Measurements from ENCODE around the gene RAMP1. TPM values are rescaled to one million over a fixed set of nuclear protein-coding genes. Genes with fewer than 3 reads are reported as not detected.

The RAMP1 gene
- total and polyA plus RNA-seq, 4 donors, result 3.1 to 129 (median 23.5) TPM

- Histone ChIP-seq H3K9me3 (ENCODE audit: control insufficient read depth in 4 of 4, low read length in 3 of 4) (no peaks in the 10 kb centered on the region), H3K9ac (ENCODE audit: low read depth in 1 of 2, low read length in 2 of 2) (no peak overlapping the region), H3K4me3 (ENCODE audit: low read depth in 1 of 3, low read length in 3 of 3) (no peak overlapping the region), H3K27ac (ENCODE audit: low read depth in 1 of 2, low read length in 2 of 2) (no peak overlapping the region), H3K27me3 (ENCODE audit: control insufficient read depth in 4 of 4, insufficient read depth in 4 of 4, low read length in 3 of 4) (no peaks in the 10 kb centered on the region), H3K36me3 (ENCODE audit: control insufficient read depth in 4 of 4, insufficient read depth in 3 of 4, low read depth in 1 of 4, low read length in 3 of 4) (no peaks in the 10 kb centered on the region), H3K4me1 (ENCODE audit: control insufficient read depth in 4 of 4, insufficient read depth in 4 of 4, low read length in 3 of 4) (peaks cover 0 to 17% (median 7%) of the 10 kb centered on the region in 4 donors)
- TF ChIP-seq FOXA1 (IDR thresholded peaks at IDR 0.05) (no peak), FOXA2 (IDR thresholded peaks at IDR 0.05) (no peak)
- 95% methylated on average over 7 of the region's 7 CpGs for WGBS
- no peak for DNase-seq (ENCODE audit: low spot score)
Observed at GRCh38 chr2:237896507-237896892, 37.1 kb downstream of the RAMP1 start.

DNA sequence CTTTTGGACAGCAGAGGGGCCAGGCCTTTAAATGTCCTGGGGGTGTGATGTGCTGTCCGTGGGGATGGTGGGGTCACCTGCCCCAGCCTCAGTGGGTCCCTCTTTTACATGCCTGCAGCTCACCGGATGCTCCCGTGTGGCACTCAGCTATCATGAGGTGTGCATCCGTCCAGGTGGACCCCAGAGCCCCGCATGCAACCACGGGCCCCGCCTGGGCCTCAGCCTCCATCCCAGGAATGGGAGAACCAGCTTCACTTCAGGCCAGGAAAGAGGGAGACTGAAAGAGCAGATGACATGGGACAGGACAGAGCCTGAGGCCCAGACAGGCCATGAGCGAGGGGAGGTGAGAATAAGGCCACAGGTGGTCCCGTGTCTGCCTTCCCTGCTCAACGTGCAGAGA, 37.5 kb downstream of the RAMP1 start:
- Histone ChIP-seq H3K4me3 (ENCODE audit: low read depth in 1 of 3, low read length in 3 of 3) (no peak overlapping the region), H3K27ac (ENCODE audit: low read depth in 1 of 2, low read length in 2 of 2) (no peak overlapping the region), H3K9ac (ENCODE audit: low read depth in 1 of 2, low read length in 2 of 2) (no peak overlapping the region), H3K9me3 (ENCODE audit: control insufficient read depth in 4 of 4, low read length in 3 of 4) (no peaks in the 10 kb centered on the region), H3K4me1 (ENCODE audit: control insufficient read depth in 4 of 4, insufficient read depth in 4 of 4, low read length in 3 of 4) (peaks cover 0 to 17% (median 7%) of the 10 kb centered on the region in 4 donors), H3K27me3 (ENCODE audit: control insufficient read depth in 4 of 4, insufficient read depth in 4 of 4, low read length in 3 of 4) (no peaks in the 10 kb centered on the region), H3K36me3 (ENCODE audit: control insufficient read depth in 4 of 4, insufficient read depth in 3 of 4, low read depth in 1 of 4, low read length in 3 of 4) (no peaks in the 10 kb centered on the region)
- TF ChIP-seq MAX (IDR thresholded peaks at IDR 0.05) (no peak), CTCF (IDR thresholded peaks at IDR 0.05; ENCODE audit: low read depth, low read length, missing input control) (no peak), JUND (IDR thresholded peaks at IDR 0.05) (no peak), NR2F2 (IDR thresholded peaks at IDR 0.05) (no peak), FOXA1 (IDR thresholded peaks at IDR 0.05) (no peak), REST (IDR thresholded peaks at IDR 0.05) (no peak)
- no peak for DNase-seq (ENCODE audit: low spot score)
- 97% methylated on average over 10 of the region's 10 CpGs for WGBS

- WGBS, result 92% methylated on average over 1 of the region's 1 CpG
- no peak overlapping the region for H3K9ac ChIP-seq (ENCODE audit: low read depth in 1 of 2, low read length in 2 of 2)
- peak overlapping the region in 1 of 2 donors; percentile 3 for H3K27ac ChIP-seq (ENCODE audit: low read depth in 1 of 2, low read length in 2 of 2)
- no peak for TF ChIP-seq NR2F2 (IDR thresholded peaks at IDR 0.05)
- TF ChIP-seq MAX (IDR thresholded peaks at IDR 0.05), result no peak
- no peak for TF ChIP-seq ATF3 (IDR thresholded peaks at IDR 0.05)
- no peak for TF ChIP-seq YY1 (IDR thresholded peaks at IDR 0.05)
- TF ChIP-seq FOXA1 (IDR thresholded peaks at IDR 0.05), result no peak
- TF ChIP-seq HNF4A (conservative IDR thresholded peaks at IDR 0.05), result no peak
- TF ChIP-seq EGR1 (IDR thresholded peaks at IDR 0.05; ENCODE audit: low read depth in 2 of 2), result no peak
- TF ChIP-seq RXRA (IDR thresholded peaks at IDR 0.05), result no peak
- TF ChIP-seq, protein P1, sequence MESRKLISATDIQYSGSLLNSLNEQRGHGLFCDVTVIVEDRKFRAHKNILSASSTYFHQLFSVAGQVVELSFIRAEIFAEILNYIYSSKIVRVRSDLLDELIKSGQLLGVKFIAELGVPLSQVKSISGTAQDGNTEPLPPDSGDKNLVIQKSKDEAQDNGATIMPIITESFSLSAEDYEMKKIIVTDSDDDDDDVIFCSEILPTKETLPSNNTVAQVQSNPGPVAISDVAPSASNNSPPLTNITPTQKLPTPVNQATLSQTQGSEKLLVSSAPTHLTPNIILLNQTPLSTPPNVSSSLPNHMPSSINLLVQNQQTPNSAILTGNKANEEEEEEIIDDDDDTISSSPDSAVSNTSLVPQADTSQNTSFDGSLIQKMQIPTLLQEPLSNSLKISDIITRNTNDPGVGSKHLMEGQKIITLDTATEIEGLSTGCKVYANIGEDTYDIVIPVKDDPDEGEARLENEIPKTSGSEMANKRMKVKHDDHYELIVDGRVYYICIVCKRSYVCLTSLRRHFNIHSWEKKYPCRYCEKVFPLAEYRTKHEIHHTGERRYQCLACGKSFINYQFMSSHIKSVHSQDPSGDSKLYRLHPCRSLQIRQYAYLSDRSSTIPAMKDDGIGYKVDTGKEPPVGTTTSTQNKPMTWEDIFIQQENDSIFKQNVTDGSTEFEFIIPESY (IDR thresholded peaks at IDR 0.05), result no peak
- no peak for TF ChIP-seq REST (IDR thresholded peaks at IDR 0.05)
- TF ChIP-seq RAD21 (IDR thresholded peaks at IDR 0.05), result no peak
- TF ChIP-seq TAF1 (conservative IDR thresholded peaks at IDR 0.05), result no peak
- TF ChIP-seq FOXA2 (IDR thresholded peaks at IDR 0.05), result no peak
- TF ChIP-seq SP1 (IDR thresholded peaks at IDR 0.05), result no peak
Observed at GRCh38 chr2:237898057-237898414, 38.6 kb downstream of the RAMP1 start.

More at GRCh38 chr2:237898057-237898414, 38.6 kb downstream of the RAMP1 start:
- Histone ChIP-seq H3K27me3 (ENCODE audit: control insufficient read depth in 4 of 4, insufficient read depth in 4 of 4, low read length in 3 of 4) (no peaks in the 10 kb centered on the region), H3K9me3 (ENCODE audit: control insufficient read depth in 4 of 4, low read length in 3 of 4) (no peaks in the 10 kb centered on the region), H3K4me1 (ENCODE audit: control insufficient read depth in 4 of 4, insufficient read depth in 4 of 4, low read length in 3 of 4) (peaks cover 0 to 10% (median 2%) of the 10 kb centered on the region in 4 donors), H3K4me3 (ENCODE audit: low read depth in 1 of 3, low read length in 3 of 3) (no peak overlapping the region), H3K36me3 (ENCODE audit: control insufficient read depth in 4 of 4, insufficient read depth in 3 of 4, low read depth in 1 of 4, low read length in 3 of 4) (no peaks in the 10 kb centered on the region)
- no peak for DNase-seq (ENCODE audit: low spot score)

All from liver (tissue), 9 donors.